Fibroblast of lung (primary cell): ENCODE measurements around the gene WASHC4. TPM values are rescaled to one million over a fixed set of nuclear protein-coding genes. Genes with fewer than 3 reads are reported as not detected.

Experiments
- DNase-seq, 2 donors: peaks; one replicate each; pipeline versions ENCODE4 v3.0.0 to v3.0.0-alpha.2; 2010; ENCODE audit warnings: low read depth in 2 of 2
- H2AFZ ChIP-seq: 2 replicates; pipeline ENCODE4 v1.5.1; 2012; ENCODE audit warnings: low read length, control low read depth, inconsistent platforms
- H3K27ac ChIP-seq: 2 replicates; pipeline ENCODE4 v1.5.1; 2011; ENCODE audit warnings: low read length, control low read depth; ENCODE audit not compliant: insufficient read depth
- H3K27me3 ChIP-seq: 2 replicates; pipeline ENCODE4 v1.5.1; 2011; ENCODE audit warnings: mild to moderate bottlenecking, low read length; ENCODE audit not compliant: control insufficient read depth, insufficient read depth
- H3K36me3 ChIP-seq: 2 replicates; pipeline ENCODE4 v1.5.1; 2011; ENCODE audit warnings: low read length; ENCODE audit not compliant: control insufficient read depth, insufficient read depth
- H3K4me1 ChIP-seq: 2 replicates; pipeline ENCODE4 v1.5.1; 2011; ENCODE audit warnings: low read length; ENCODE audit not compliant: control insufficient read depth, insufficient read depth; ENCODE audit errors: extremely low read depth
- H3K4me2 ChIP-seq: 2 replicates; pipeline ENCODE4 v1.5.1; 2011; ENCODE audit warnings: low read length, control low read depth; ENCODE audit not compliant: insufficient read depth; ENCODE audit errors: extremely low read depth
- H3K4me3 ChIP-seq, 4 experiments: fragments of 200-600 bp in 1 of 4; sonication (generic) in 1 of 4; replicated peaks in 1 of 4; 2 replicates each; pipeline ENCODE4 v1.5.1; 2011 to 2016; ENCODE audit warnings: low read length in 4 of 4, low read depth in 3 of 4, mild to moderate bottlenecking in 3 of 4, control low read depth in 2 of 4, inconsistent platforms in 1 of 4, mixed read lengths in 1 of 4; ENCODE audit not compliant: insufficient read depth in 1 of 4; ENCODE audit errors: control extremely low read depth in 1 of 4
- H3K79me2 ChIP-seq: 2 replicates; pipeline ENCODE4 v1.5.1; 2012; ENCODE audit warnings: mild to moderate bottlenecking, low read length, inconsistent platforms; ENCODE audit not compliant: control insufficient read depth, insufficient read depth
- H3K9ac ChIP-seq: 2 replicates; pipeline ENCODE4 v1.5.1; 2011; ENCODE audit warnings: mild to moderate bottlenecking, low read length, control low read depth; ENCODE audit not compliant: insufficient read depth
- H3K9me3 ChIP-seq: 2 replicates; pipeline ENCODE4 v1.5.1; 2012; ENCODE audit warnings: low read depth, low read length; ENCODE audit not compliant: control insufficient read depth, insufficient read depth
- H4K20me1 ChIP-seq: 2 replicates; pipeline ENCODE4 v1.5.1; 2011; ENCODE audit warnings: low read length; ENCODE audit not compliant: control insufficient read depth, insufficient read depth; ENCODE audit errors: extremely low read depth
- CTCF ChIP-seq, 2 donors: IDR thresholded peaks in 1 of 2; conservative IDR thresholded peaks in 1 of 2; 1 replicate in 1 of 2; 2 replicates in 1 of 2; pipeline ENCODE4 v1.5.1; 2011 to 2012; ENCODE audit warnings: low read length in 2 of 2, control low read depth in 1 of 2, inconsistent platforms in 1 of 2, low read depth in 1 of 2, mild to moderate bottlenecking in 1 of 2
- EZH2 ChIP-seq: IDR thresholded peaks from 2 replicates; pipeline ENCODE4 v1.5.1; 2012; ENCODE audit warnings: low read length, control low read depth, mild to moderate bottlenecking; ENCODE audit errors: missing control alignments
- polyA plus RNA-seq, 2 donors: library from polyadenylated mRNA; depleted of rRNA in 1 of 2; stranded (reverse) in 1 of 2; unstranded in 1 of 2; fragments of >200 nt; gene quantifications; 2 replicates each; pipeline ENCODE4 v1.2.1, GENCODE V29; 2011 to 2012; ENCODE audit warnings: missing spikeins in 1 of 2
- total RNA-seq: library from RNA; depleted of rRNA; stranded (reverse); fragments of >200 nt; gene quantifications from 2 replicates; pipeline ENCODE4 v1.2.1, GENCODE V29; 2014

Gene WASHC4
- total and polyA plus RNA-seq, 2 donors (not counting 1 experiment from before 2014, with no cell fraction given), result 56.5 to 98.3 TPM

- DNase-seq, result no peak
- Histone ChIP-seq H2AFZ (no peak overlapping the region), H3K4me2 (no peak overlapping the region), H3K4me1 (no peaks in the 10 kb centered on the region), H4K20me1 (no peaks in the 10 kb centered on the region), H3K9me3 (no peaks in the 10 kb centered on the region), H3K9ac (no peak overlapping the region), H3K79me2 (no peaks in the 10 kb centered on the region), H3K27me3 (no peaks in the 10 kb centered on the region), H3K36me3 (peaks cover 23% of the 10 kb centered on the region), H3K4me3 (no peak overlapping the region), H3K27ac (no peak overlapping the region)
- TF ChIP-seq CTCF (conservative IDR thresholded peaks at IDR 0.05 in 1 of 2, IDR thresholded peaks at IDR 0.05 in 1 of 2; ENCODE audit: low read depth in 1 of 2, low read length in 2 of 2) (no peak), EZH2 (no peak)
These were observed 81.8 kb downstream of the WASHC4 start for GRCh38 chr12:105189293-105189692.

- no peaks in the 10 kb centered on the region for H3K27me3 ChIP-seq
- no peaks in the 10 kb centered on the region for H4K20me1 ChIP-seq
- H3K27ac ChIP-seq, result no peak overlapping the region
- no peaks in the 10 kb centered on the region for H3K79me2 ChIP-seq
- no peak for DNase-seq
- H3K9ac ChIP-seq, result no peak overlapping the region
- H3K9me3 ChIP-seq, result no peaks in the 10 kb centered on the region
- no peak overlapping the region for H2AFZ ChIP-seq
- peaks cover 23% of the 10 kb centered on the region for H3K36me3 ChIP-seq
- no peaks in the 10 kb centered on the region for H3K4me1 ChIP-seq
- no peak overlapping the region for H3K4me2 ChIP-seq
- TF ChIP-seq CTCF (conservative IDR thresholded peaks at IDR 0.05 in 1 of 2, IDR thresholded peaks at IDR 0.05 in 1 of 2; ENCODE audit: low read depth in 1 of 2, low read length in 2 of 2) (no peak), EZH2 (no peak)
- no peak overlapping the region for H3K4me3 ChIP-seq
These were observed 83.0 kb downstream of the WASHC4 start for GRCh38 chr12:105190530-105190929.

GRCh38 chr12:105192624-105193225, 85.2 kb downstream of the WASHC4 start:
- no peaks in the 10 kb centered on the region for H4K20me1 ChIP-seq
- no peaks in the 10 kb centered on the region for H3K79me2 ChIP-seq
- H3K9ac ChIP-seq, result no peak overlapping the region
- H2AFZ ChIP-seq, result no peak overlapping the region
- no peak for DNase-seq
- no peak for TF ChIP-seq CTCF (conservative IDR thresholded peaks at IDR 0.05 in 1 of 2, IDR thresholded peaks at IDR 0.05 in 1 of 2; ENCODE audit: low read depth in 1 of 2, low read length in 2 of 2)
- no peak for TF ChIP-seq EZH2
- H3K27ac ChIP-seq, result no peak overlapping the region
- H3K9me3 ChIP-seq, result no peaks in the 10 kb centered on the region
- H3K36me3 ChIP-seq, result peaks cover 31% of the 10 kb centered on the region
- H3K27me3 ChIP-seq, result no peaks in the 10 kb centered on the region
- H3K4me3 ChIP-seq, result no peak overlapping the region
- H3K4me2 ChIP-seq, result no peak overlapping the region
- no peaks in the 10 kb centered on the region for H3K4me1 ChIP-seq
